Measurements from ENCODE around the gene ANKRD23.

Gene ANKRD23

DNA sequence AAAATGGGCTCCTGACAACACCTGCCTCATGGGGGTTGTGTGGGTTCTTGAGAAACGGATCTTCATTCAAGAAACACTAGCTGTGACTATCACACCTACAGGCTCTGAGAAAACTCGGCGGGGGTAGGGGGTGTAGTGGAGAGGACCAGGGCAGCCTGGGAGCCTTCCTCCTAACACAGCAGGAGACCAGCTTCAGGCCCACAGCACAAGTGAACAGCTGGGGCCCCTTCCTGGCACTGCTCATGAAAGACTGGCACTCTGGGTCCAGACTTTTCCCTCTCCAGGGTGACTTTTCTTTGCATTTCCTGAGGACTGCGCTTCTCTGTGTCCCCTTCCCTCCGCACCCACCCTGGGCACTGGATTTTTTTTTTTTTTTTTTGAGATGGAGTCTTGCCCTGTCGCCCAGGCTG, 33.2 kb upstream of the ANKRD23 start:
- in situ Hi-C loops (cut with HindIII; ENCODE audit: low sequenced_read_pairs), result no loop called here
- no peak overlapping the region for H3K4me3 ChIP-seq (ENCODE audit: low read depth, low read length)
- TF ChIP-seq, protein P1, sequence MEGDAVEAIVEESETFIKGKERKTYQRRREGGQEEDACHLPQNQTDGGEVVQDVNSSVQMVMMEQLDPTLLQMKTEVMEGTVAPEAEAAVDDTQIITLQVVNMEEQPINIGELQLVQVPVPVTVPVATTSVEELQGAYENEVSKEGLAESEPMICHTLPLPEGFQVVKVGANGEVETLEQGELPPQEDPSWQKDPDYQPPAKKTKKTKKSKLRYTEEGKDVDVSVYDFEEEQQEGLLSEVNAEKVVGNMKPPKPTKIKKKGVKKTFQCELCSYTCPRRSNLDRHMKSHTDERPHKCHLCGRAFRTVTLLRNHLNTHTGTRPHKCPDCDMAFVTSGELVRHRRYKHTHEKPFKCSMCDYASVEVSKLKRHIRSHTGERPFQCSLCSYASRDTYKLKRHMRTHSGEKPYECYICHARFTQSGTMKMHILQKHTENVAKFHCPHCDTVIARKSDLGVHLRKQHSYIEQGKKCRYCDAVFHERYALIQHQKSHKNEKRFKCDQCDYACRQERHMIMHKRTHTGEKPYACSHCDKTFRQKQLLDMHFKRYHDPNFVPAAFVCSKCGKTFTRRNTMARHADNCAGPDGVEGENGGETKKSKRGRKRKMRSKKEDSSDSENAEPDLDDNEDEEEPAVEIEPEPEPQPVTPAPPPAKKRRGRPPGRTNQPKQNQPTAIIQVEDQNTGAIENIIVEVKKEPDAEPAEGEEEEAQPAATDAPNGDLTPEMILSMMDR (IDR thresholded peaks at IDR 0.05; ENCODE audit: low read depth, low read length, missing control alignments), result no peak
- DNase-seq (ENCODE audit: low read depth), result no peak

DNA sequence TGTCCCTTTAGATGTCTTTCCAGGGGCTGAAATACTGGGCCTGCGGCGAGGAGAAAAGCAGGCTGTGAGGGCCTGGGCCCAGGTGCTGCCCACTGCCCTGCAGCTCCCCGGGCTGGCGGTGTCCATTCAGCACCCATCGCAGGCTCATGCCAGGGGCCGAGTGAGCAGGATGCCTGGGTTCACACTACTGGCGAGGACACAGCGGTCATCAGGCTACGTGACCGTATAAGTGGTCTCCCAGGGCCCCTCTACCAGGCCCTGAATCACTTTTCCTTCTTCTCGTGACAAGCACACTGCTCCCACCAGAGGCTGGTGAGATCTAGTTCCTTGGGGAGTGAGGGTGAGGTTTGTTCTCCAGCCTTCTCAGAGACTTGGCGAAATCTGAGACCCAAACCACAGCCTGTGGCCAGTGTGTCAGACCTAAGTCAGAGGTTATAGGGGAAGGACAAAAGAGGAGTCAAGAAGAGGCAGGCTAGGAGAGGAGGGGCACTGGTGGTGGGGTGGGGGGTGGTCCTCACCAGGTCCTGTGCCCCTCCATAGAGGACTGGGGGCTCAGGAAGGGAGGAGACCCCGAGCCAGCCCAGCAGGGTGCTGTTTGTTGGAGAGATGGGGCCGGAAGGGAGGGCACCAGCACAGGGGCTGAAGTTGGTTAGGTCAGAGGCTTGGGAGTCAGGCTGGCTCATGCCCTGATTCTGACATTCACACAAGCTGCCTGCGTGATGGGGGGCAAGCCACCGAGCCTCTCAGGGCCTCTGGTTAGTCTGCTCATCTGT, 32.6 kb upstream of the ANKRD23 start:
- TF ChIP-seq, protein P1 (IDR thresholded peaks at IDR 0.05; ENCODE audit: low read depth, low read length, missing control alignments), result no peak
- in situ Hi-C loops (cut with HindIII; ENCODE audit: low sequenced_read_pairs), result no loop called here
- no peak overlapping the region for H3K4me3 ChIP-seq (ENCODE audit: low read depth, low read length)
- DNase-seq (ENCODE audit: low read depth), result no peak

DNA sequence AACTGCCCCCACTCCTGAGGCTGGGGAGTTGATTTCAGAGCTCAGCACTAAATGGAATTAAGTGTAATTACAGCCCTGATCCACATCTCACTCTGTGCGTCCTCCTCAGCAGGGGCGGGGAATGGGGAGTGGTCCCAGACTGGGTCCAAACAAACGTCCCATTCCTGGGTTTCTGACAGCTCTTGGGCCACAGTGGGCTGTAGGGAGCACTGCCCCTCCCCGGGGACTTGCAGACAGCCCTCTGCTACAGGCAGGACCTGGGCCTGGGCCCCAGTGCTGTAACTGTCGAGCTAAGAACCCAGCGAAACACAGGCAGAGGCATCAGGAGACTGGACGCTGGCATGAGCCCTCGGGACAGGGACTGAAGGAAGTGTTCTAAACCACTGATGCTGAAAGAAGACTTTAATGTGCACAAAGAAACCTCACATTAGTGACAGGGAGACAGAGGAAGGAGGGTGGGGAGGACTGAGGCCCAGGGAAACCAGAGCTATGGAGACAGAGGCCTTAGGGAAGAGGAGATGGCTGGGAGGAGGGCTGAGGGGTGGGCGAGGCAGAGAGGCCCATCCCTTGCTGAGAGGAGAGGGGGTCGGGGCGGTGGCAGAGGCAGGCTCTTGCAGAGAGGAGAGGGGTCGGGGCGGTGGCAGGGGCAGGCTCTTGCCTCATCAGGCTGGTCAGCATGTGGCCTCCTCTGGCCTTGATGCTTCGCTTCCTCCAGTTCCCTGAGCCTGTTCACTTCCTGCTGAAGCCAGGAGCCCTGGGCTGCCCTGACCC, 31.9 kb upstream of the ANKRD23 start:
- no peak overlapping the region for H3K4me3 ChIP-seq (ENCODE audit: low read depth, low read length)
- in situ Hi-C loops (cut with HindIII; ENCODE audit: low sequenced_read_pairs), result no loop called here
- TF ChIP-seq, protein P1 (IDR thresholded peaks at IDR 0.05; ENCODE audit: low read depth, low read length, missing control alignments), result no peak
- no peak for DNase-seq (ENCODE audit: low read depth)

DNA sequence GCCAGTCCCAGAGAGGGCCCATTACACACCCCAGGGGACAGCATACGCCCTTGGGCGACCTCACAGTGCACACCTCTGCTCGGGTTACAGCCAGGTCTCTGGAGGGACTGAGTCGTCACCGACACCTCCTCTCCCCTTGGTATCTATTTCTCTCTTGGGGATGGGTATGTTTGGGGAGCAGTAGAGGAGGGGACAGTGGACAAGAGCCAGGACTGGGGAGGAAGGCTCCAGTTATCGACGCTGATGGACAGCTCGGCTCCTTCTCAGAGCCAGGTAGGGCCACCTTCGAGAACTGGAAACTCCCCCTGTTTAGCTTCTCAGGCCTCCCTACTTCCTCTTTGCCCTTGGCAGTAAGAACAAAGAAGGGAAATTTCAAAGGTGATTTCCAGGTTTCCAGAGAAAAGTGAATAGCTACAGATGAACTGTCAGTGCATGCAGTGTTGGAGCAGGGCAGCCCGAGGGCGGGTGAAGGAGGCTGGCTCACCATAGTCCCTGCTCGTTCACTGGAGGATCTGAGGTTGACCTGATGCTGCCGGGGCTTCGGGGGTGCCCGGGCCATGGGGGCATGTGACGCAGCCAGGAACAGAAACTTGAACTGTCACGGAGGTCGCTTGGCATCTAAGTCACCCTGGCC, 30.5 kb upstream of the ANKRD23 start:
- in situ Hi-C loops (cut with HindIII; ENCODE audit: low sequenced_read_pairs), result no loop called here
- TF ChIP-seq, protein P1 (IDR thresholded peaks at IDR 0.05; ENCODE audit: low read depth, low read length, missing control alignments), result no peak
- no peak overlapping the region for H3K4me3 ChIP-seq (ENCODE audit: low read depth, low read length)
- no peak for DNase-seq (ENCODE audit: low read depth)

DNA sequence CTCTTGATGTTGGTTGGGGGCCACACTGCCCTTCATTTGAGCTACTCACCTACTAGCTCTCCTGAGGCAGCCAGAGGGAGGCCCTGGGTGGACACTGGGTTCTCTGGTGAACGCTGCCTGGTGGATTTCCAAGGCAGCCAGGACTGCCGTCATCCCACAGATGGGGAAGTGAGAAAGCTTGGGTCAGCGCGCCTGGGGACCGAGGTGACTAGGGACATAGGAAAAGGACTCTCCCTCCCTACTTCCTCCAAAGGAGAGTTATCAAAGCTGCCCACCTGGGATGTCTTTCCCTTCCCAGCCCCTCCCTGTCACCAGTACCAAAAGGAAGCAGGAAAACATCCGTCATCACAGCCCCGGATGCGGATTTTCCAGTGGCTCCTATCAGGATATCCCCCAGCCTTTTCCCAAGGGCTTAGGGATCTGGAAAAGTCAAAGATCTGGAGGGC, 29.9 kb upstream of the ANKRD23 start:
- TF ChIP-seq, protein P1 (IDR thresholded peaks at IDR 0.05; ENCODE audit: low read depth, low read length, missing control alignments), result no peak
- H3K4me3 ChIP-seq (ENCODE audit: low read depth, low read length), result no peak overlapping the region
- no peak for DNase-seq (ENCODE audit: low read depth)
- in situ Hi-C loops (cut with HindIII; ENCODE audit: low sequenced_read_pairs), result no loop called here

DNA sequence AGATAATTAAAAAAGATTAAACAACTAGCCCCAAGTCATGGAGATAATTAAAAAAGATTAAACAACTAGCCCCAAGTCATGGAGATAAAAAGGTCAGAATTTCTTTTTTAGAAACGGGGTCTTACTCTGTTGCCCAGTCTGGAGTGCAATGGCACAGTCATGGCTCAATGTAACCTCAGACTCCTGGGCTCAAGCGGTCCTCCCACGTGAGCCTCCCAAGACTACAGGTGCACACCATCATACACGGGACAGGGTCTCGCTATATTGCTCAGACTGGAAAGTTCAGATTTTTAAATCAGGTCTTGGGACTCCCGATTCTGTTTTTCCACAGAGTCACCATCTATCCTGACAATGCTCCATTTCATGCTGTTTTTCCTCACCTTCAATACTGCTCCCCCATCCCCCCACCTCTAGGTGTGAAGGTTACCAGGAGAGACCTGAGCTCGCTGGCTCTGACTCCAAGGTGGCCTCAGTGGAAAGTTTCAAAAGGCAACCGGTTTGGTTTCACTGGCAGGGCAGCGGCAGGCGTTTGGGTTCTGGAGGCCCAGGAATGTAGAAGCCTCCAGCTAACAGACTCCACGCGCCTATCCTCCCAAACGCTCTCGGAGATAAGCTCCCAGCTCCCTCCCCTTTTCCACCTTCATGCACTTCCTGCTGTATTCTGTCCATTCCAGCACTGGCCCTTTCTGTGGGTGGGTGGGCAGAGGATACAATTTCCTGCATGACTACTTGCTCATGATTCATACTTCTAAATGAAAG, 28.9 kb upstream of the ANKRD23 start:
- TF ChIP-seq, protein P1 (IDR thresholded peaks at IDR 0.05; ENCODE audit: low read depth, low read length, missing control alignments), result no peak
- in situ Hi-C loops (cut with HindIII; ENCODE audit: low sequenced_read_pairs), result no loop called here
- no peak overlapping the region for H3K4me3 ChIP-seq (ENCODE audit: low read depth, low read length)
- no peak for DNase-seq (ENCODE audit: low read depth)
